H9 (cell line): ENCODE results near the gene SPIB. TPM values are rescaled to one million over a fixed set of nuclear protein-coding genes. Genes with fewer than 3 reads are reported as not detected.

Experiments
- DNase-seq: peaks from one replicate; pipeline ENCODE4 v3.0.0-alpha.2; 2017
- H2AFZ ChIP-seq: one replicate; pipeline ENCODE4 v1.6.1; 2013; ENCODE audit warnings: mild to moderate bottlenecking, low read length, control low read depth, moderate library complexity
- H2AK5ac ChIP-seq: 2 replicates; pipeline ENCODE4 v1.6.1; 2013; ENCODE audit warnings: low read length, control low read depth, mixed read lengths; ENCODE audit not compliant: insufficient read length
- H2BK120ac ChIP-seq: one replicate; pipeline ENCODE4 v1.6.1; 2013; ENCODE audit warnings: low read depth, mild to moderate bottlenecking, low read length, control low read depth, inconsistent platforms; ENCODE audit not compliant: poor library complexity, severe bottlenecking
- H2BK12ac ChIP-seq: 2 replicates; pipeline ENCODE4 v1.6.1; 2013; ENCODE audit warnings: low read length, control low read depth, mixed read lengths, low read depth; ENCODE audit not compliant: insufficient read length
- H2BK15ac ChIP-seq: 2 replicates; pipeline ENCODE4 v1.6.1; 2013; ENCODE audit warnings: low read depth, low read length, control low read depth
- H2BK20ac ChIP-seq: one replicate; pipeline ENCODE4 v1.6.1; 2013; ENCODE audit warnings: low read depth, mild to moderate bottlenecking, low read length, control low read depth, inconsistent platforms; ENCODE audit not compliant: poor library complexity, severe bottlenecking
- H2BK5ac ChIP-seq: 2 replicates; pipeline ENCODE4 v1.6.1; 2013; ENCODE audit warnings: low read length, control low read depth, mixed read lengths; ENCODE audit not compliant: insufficient read length
- H3K14ac ChIP-seq: 2 replicates; pipeline ENCODE4 v1.6.1; 2013; ENCODE audit warnings: low read length, control low read depth; ENCODE audit not compliant: insufficient read depth
- H3K18ac ChIP-seq: 2 replicates; pipeline ENCODE4 v1.6.1; 2013; ENCODE audit warnings: low read depth, mild to moderate bottlenecking, mixed read lengths, low read length, control low read depth; ENCODE audit not compliant: insufficient read length
- H3K23ac ChIP-seq: 2 replicates; pipeline ENCODE4 v1.6.1; 2013; ENCODE audit warnings: low read length, control low read depth, mixed read lengths, low read depth; ENCODE audit not compliant: insufficient read length
- H3K23me2 ChIP-seq: 2 replicates; pipeline ENCODE4 v1.6.1; 2013; ENCODE audit warnings: low read depth, mild to moderate bottlenecking, mixed read lengths, low read length, control low read depth; ENCODE audit not compliant: insufficient read length, poor library complexity, severe bottlenecking
- H3K27ac ChIP-seq: 2 replicates; pipeline ENCODE4 v1.5.1; 2013; ENCODE audit warnings: low read length, control low read depth, mixed read lengths, low read depth; ENCODE audit not compliant: insufficient read length
- H3K27me3 ChIP-seq: 2 replicates; pipeline ENCODE4 v1.6.1; 2013; ENCODE audit warnings: low read length, control low read depth, inconsistent platforms; ENCODE audit not compliant: insufficient read depth
- H3K4ac ChIP-seq: 2 replicates; pipeline ENCODE4 v1.6.1; 2013; ENCODE audit warnings: low read depth, mild to moderate bottlenecking, control low read depth, inconsistent platforms, low read length, moderate library complexity
- H3K4me1 ChIP-seq: 2 replicates; pipeline ENCODE4 v1.6.1; 2013; ENCODE audit warnings: low read length, control low read depth, inconsistent platforms; ENCODE audit not compliant: insufficient read depth
- H3K4me2 ChIP-seq: 2 replicates; pipeline ENCODE4 v1.6.1; 2013; ENCODE audit warnings: low read length, control low read depth, mixed read lengths; ENCODE audit not compliant: insufficient read length, insufficient read depth
- H3K56ac ChIP-seq: 2 replicates; pipeline ENCODE4 v1.6.1; 2013; ENCODE audit warnings: low read depth, mild to moderate bottlenecking, mixed read lengths, low read length, control low read depth; ENCODE audit not compliant: insufficient read length
- H3K79me1 ChIP-seq: 2 replicates; pipeline ENCODE4 v1.6.1; 2013; ENCODE audit warnings: low read depth, mild to moderate bottlenecking, moderate library complexity, low read length, control low read depth, inconsistent platforms; ENCODE audit not compliant: insufficient read depth, poor library complexity, severe bottlenecking
- H3K79me2 ChIP-seq: 2 replicates; pipeline ENCODE4 v1.6.1; 2013; ENCODE audit warnings: low read length, control low read depth, inconsistent platforms; ENCODE audit not compliant: insufficient read depth
- H3K9ac ChIP-seq: 2 replicates; pipeline ENCODE4 v1.6.1; 2013; ENCODE audit warnings: low read length, control low read depth, mixed read lengths; ENCODE audit not compliant: insufficient read length; ENCODE audit errors: extremely low read depth
- H3K9me3 ChIP-seq: one replicate; pipeline ENCODE4 v1.6.1; 2013; ENCODE audit warnings: low read depth, low read length, inconsistent platforms; ENCODE audit not compliant: control insufficient read depth
- H3T11ph ChIP-seq: one replicate; pipeline ENCODE4 v1.6.1; 2013; ENCODE audit warnings: mild to moderate bottlenecking, low read length, control low read depth, inconsistent platforms
- H4K20me1 ChIP-seq: one replicate; pipeline ENCODE4 v1.6.1; 2013; ENCODE audit not compliant: control insufficient read depth, insufficient read length, insufficient read depth
- H4K5ac ChIP-seq: 2 replicates; pipeline ENCODE4 v1.6.1; 2013; ENCODE audit warnings: low read depth, mild to moderate bottlenecking, mixed read lengths, low read length, control low read depth; ENCODE audit not compliant: insufficient read length
- H4K8ac ChIP-seq: replicated peaks from 2 replicates; pipeline ENCODE4 v1.6.1; 2013; ENCODE audit warnings: low read length, control low read depth, mixed read lengths, low read depth; ENCODE audit not compliant: insufficient read length
- H4K91ac ChIP-seq: 2 replicates; pipeline ENCODE4 v1.6.1; 2013; ENCODE audit warnings: low read depth, mild to moderate bottlenecking, moderate library complexity, mixed read lengths, low read length, control low read depth; ENCODE audit not compliant: insufficient read length
- H3K27ac Mint-ChIP-seq, 3 experiments: 2 replicates in 2 of 3; 3 replicates in 1 of 3; pipeline ENCODE4 v1.8.0; 2020 to 2021; ENCODE audit warnings: mixed read lengths in 3 of 3, mild to moderate bottlenecking in 1 of 3, moderate library complexity in 1 of 3
- H3K27me3 Mint-ChIP-seq: 2 replicates; pipeline ENCODE4 v1.8.0; 2021; ENCODE audit warnings: low read depth, mild to moderate bottlenecking, moderate library complexity, mixed read lengths
- H3K36me3 Mint-ChIP-seq, 3 experiments: 2 replicates in 2 of 3; 3 replicates in 1 of 3; pipeline ENCODE4 v1.8.0; 2020 to 2021; ENCODE audit warnings: low read depth in 3 of 3, mixed read lengths in 3 of 3; ENCODE audit not compliant: insufficient read depth in 1 of 3
- H3K4me1 Mint-ChIP-seq, 2 experiments: 2 replicates each; pipeline ENCODE4 v1.8.0; 2020; ENCODE audit warnings: mixed read lengths in 2 of 2
- H3K4me3 Mint-ChIP-seq, 2 experiments: 2 replicates in 1 of 2; 3 replicates in 1 of 2; pipeline ENCODE4 v1.8.0; 2020 to 2021; ENCODE audit warnings: mild to moderate bottlenecking in 2 of 2, mixed read lengths in 2 of 2, moderate library complexity in 1 of 2
- H3K9me3 Mint-ChIP-seq, 2 experiments: 2 replicates in 1 of 2; 3 replicates in 1 of 2; pipeline ENCODE4 v1.8.0; 2020; ENCODE audit warnings: mild to moderate bottlenecking in 2 of 2, mixed read lengths in 2 of 2, moderate library complexity in 1 of 2
- CTCF ChIP-seq: fragments of 200-600 bp; sonication (generic); conservative IDR thresholded peaks from 3 replicates; pipeline ENCODE4 v1.8.0; 2021; ENCODE audit warnings: antibody characterized with exemption, mild to moderate bottlenecking
- WGBS: extraction: QIAGEN DNeasy Blood & Tissue Kit; methylation state at CpG from one replicate; pipeline ENCODE4 v1.1.7; 2013; ENCODE audit warnings: missing lambda C conversion rate, low lambda C conversion rate, mixed read lengths; ENCODE audit not compliant: insufficient read length; ENCODE audit errors: extremely low coverage; 5-methylcytosine and 5-hydroxymethylcytosine counted together
- total RNA-seq: library from RNA; stranded (reverse); gene quantifications from 2 replicates; pipeline ENCODE4 v1.2.1, GENCODE V29; 2021

Gene SPIB
- total RNA-seq, 1 experiment from 2014 or later, result 33.3 TPM

GRCh38 chr19:50412419-50412818 lies 6.3 kb upstream of the SPIB start:
- no peaks in the 10 kb centered on the region for H3K27me3 ChIP-seq
- H2AK5ac ChIP-seq, result no peak overlapping the region
- Mint-ChIP-seq H3K9me3 (peaks cover 0 to 2% of the 10 kb centered on the region in 2 experiments; a peak in 1 of 5 replicates), H3K4me1 (peaks cover 4 to 9% of the 10 kb centered on the region in 2 experiments; a peak in 3 of 4 replicates), H3K27ac (peak overlapping the region in 1 of 3 experiments; percentile 68; a peak in 1 of 7 replicates), H3K27me3 (no peaks in the 10 kb centered on the region; the same call in 1 of the 2 replicates), H3K4me3 (no peak overlapping the region), H3K36me3 (peaks cover 30 to 57% (median 46%) of the 10 kb centered on the region in 3 experiments)
- no peak overlapping the region for H3K56ac ChIP-seq
- H3K79me1 ChIP-seq, result no peaks in the 10 kb centered on the region
- no peak overlapping the region for H3K18ac ChIP-seq
- H2BK20ac ChIP-seq, result no peak overlapping the region
- DNase-seq, result no peak
- H3K23me2 ChIP-seq, result no peaks in the 10 kb centered on the region
- H4K20me1 ChIP-seq, result no peaks in the 10 kb centered on the region
- no peak overlapping the region for H2AFZ ChIP-seq
- H3T11ph ChIP-seq, result no peak overlapping the region
- H3K9me3 ChIP-seq, result no peaks in the 10 kb centered on the region
- WGBS, result no CpG with 5 or more reads among the region's 2 CpGs
- no peak overlapping the region for H4K8ac ChIP-seq
- no peak overlapping the region for H3K9ac ChIP-seq
- H4K5ac ChIP-seq, result no peak overlapping the region
- H4K91ac ChIP-seq, result no peak overlapping the region
- no peaks in the 10 kb centered on the region for H3K4me1 ChIP-seq
- no peak overlapping the region for H2BK12ac ChIP-seq
- H2BK120ac ChIP-seq, result no peak overlapping the region
- no peak overlapping the region for H3K27ac ChIP-seq
- no peak for TF ChIP-seq CTCF
- H2BK15ac ChIP-seq, result no peak overlapping the region
- H2BK5ac ChIP-seq, result no peak overlapping the region
- no peak overlapping the region for H3K14ac ChIP-seq
- H3K4me2 ChIP-seq, result no peak overlapping the region
- H3K79me2 ChIP-seq, result no peaks in the 10 kb centered on the region
- no peak overlapping the region for H3K23ac ChIP-seq
- no peak overlapping the region for H3K4ac ChIP-seq
